HFF-Myc (cell line): ENCODE results near the gene KCNQ1.

Experiments
- DNase-seq: peaks from one replicate; pipeline ENCODE4 v3.0.0-alpha.2; 2011; ENCODE audit warnings: low read depth; ENCODE audit errors: extremely low read depth
- H3K4me3 ChIP-seq: replicated peaks from 2 replicates; pipeline ENCODE4 v1.5.1; 2011; ENCODE audit warnings: low read depth, mild to moderate bottlenecking, control low read depth, low read length
- CTCF ChIP-seq: IDR thresholded peaks from 2 replicates; pipeline ENCODE4 v1.5.1; 2012; ENCODE audit warnings: mild to moderate bottlenecking, low read depth, low read length, control low read depth; ENCODE audit errors: missing control alignments

Gene KCNQ1

DNA sequence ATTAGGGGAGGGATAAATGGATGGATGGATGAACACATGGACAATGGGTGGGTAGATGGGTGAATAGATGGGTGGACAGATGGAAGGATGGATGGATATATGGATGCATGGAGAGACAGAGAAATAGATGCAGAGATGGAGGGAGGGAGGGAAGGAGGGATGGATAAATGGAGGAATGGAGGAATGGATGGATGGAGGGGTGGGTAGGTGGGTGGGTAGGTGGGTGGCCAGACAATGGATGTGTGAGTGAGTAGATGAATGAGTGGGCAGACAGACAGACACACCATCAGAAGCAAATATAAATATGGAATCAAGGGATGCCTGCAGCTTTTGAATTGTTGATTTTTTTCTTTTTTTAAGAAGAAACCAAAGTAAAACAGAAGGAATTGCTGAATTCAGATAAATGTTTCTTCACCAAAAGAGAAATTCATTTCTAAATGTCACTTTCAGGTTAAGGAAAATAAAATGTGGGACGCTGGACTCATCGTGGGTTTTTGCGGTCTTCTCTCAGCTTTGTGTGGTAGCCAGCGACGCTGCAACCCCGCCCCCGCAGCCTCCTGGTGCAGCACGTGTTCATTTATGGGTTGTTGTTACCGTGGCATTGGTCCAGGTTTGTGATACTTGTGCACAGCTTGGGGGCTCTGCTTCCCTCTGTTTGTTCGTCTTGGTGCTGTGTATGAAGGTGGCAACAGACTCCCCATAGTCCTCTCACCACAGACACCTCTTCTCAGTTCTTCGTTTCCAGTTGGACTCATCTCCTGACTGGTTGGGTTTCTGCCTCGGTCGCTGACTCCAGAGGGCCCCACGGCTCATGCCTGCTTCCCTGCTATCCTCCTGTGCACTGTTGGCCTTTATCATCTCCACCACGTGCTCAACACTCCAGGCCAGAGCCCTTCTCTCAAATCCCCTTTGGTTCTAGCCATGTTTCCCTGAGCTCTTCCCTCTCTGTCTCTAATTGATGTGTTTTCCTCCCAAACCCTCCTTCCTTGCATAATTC lies 364.3 kb downstream of the KCNQ1 start:
- no peak for DNase-seq
- no peak overlapping the region for H3K4me3 ChIP-seq
- no peak for TF ChIP-seq CTCF

DNA sequence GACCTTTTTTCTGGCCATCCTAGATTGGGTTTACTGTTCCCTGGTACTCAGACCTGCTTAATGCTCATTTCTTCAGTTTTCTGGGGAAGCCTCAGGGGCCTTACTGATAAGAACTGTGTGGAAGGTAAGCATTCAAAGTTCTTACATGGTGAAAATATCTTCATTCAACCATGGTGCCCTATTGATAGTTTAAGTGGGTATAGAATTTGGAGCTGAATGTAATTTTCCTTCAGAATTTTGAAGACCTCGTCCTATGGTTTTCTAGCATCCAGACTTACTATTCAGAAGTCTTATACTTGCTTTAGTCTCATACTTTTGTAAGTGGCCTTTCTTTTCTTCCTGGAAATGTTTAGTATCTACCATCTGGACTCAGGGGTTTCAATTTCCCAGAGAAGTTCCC lies 365.0 kb downstream of the KCNQ1 start:
- no peak for TF ChIP-seq CTCF
- DNase-seq: no peak
- no peak overlapping the region for H3K4me3 ChIP-seq

- no peak overlapping the region for H3K4me3 ChIP-seq
- no peak for TF ChIP-seq CTCF
- DNase-seq: no peak
Measured at GRCh38 chr11:2810411-2811205, 365.8 kb downstream of the KCNQ1 start.

GRCh38 chr11:2811206-2812091 lies 366.6 kb downstream of the KCNQ1 start:
- no peak for DNase-seq
- no peak overlapping the region for H3K4me3 ChIP-seq
- no peak for TF ChIP-seq CTCF

DNA sequence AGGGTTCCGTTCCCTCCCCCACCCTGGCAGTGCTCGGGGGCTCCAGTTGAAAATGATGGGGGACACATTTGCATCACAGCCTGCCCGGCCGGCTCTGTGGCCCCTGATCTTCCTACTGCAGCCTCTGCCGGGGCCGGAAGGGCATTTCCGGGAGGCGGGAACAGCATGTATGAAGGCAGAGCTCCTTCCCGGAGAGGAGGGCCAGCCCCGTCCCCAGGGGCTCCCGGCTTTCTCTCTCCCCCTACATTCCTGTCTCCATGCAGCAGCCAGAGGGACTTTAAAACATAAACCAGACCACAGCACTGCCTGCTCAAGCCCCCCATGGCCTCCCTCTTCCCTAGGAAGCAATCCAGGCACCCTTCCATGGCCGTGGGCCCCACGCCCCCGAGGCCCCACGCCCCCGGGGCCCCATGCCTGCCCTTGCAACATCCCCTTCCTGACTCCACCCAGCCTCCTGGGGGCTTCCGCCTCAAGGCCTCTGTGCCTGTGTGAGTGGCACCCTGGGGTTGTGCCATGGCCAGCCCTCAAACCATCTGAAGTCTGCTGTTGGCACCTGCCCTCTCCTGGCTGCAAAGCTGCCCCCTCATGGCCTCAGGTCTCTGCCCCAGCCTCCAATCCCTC lies 367.7 kb downstream of the KCNQ1 start:
- no peak for TF ChIP-seq CTCF
- H3K4me3 ChIP-seq: no peak overlapping the region
- DNase-seq: no peak
